Duodenal mucosa (tissue), 2 donors: ENCODE data around the gene LTBP4.
"Not testable (repeated sequence)": the region's sequence is repeated elsewhere in the genome, so short reads cannot be mapped to it uniquely, and the experiment has no call there.

Experiments
- H3K27ac ChIP-seq: one replicate; pipeline ENCODE4 v1.7.0; 2013; ENCODE audit warnings: low read depth, low read length
- H3K27me3 ChIP-seq, 2 donors: one replicate each; pipeline ENCODE4 v1.7.0; 2013; ENCODE audit warnings: low read length in 2 of 2, control low read depth in 1 of 2; ENCODE audit not compliant: insufficient read depth in 2 of 2, control insufficient read depth in 1 of 2
- H3K36me3 ChIP-seq, 2 donors: one replicate each; pipeline ENCODE4 v1.7.0; 2013; ENCODE audit warnings: low read length in 2 of 2, control low read depth in 1 of 2; ENCODE audit not compliant: insufficient read depth in 2 of 2, control insufficient read depth in 1 of 2
- H3K4me1 ChIP-seq, 2 donors: one replicate each; pipeline ENCODE4 v1.7.0; 2013; ENCODE audit warnings: low read length in 2 of 2, control low read depth in 1 of 2; ENCODE audit not compliant: insufficient read depth in 2 of 2, control insufficient read depth in 1 of 2
- H3K4me3 ChIP-seq, 2 donors: one replicate each; pipeline ENCODE4 v1.7.0; 2013; ENCODE audit warnings: low read length in 2 of 2, low read depth in 1 of 2
- H3K9ac ChIP-seq, 2 donors: one replicate each; pipeline ENCODE4 v1.7.0; 2013; ENCODE audit warnings: low read length in 2 of 2, low read depth in 1 of 2
- H3K9me3 ChIP-seq, 2 donors: one replicate each; pipeline ENCODE4 v1.7.0; 2013; ENCODE audit warnings: low read length in 2 of 2, control low read depth in 1 of 2; ENCODE audit not compliant: control insufficient read depth in 1 of 2

The LTBP4 gene

GRCh38 chr19:40601134-40601974 is at the start of gene LTBP4:
TSS of gene LTBP4 (plus strand) at chr19:40601369. CDS start at chr19:40601388, 19 bp downstream.
- Histone ChIP-seq H3K27ac (peak within 1 kb of the TSS; percentile 22), H3K9ac (peak within 1 kb of the TSS; percentile 71 to 79), H3K27me3 (peaks cover 29 to 31% of the 10 kb centered on the region in 2 donors)

GRCh38 chr19:40552848-40553247 is 48.3 kb upstream of the LTBP4 start:
- no peaks in the 10 kb centered on the region for H3K4me1 ChIP-seq
- H3K27me3 ChIP-seq = peaks cover 18 to 35% of the 10 kb centered on the region in 2 donors

More at GRCh38 chr19:40601134-40601974, at the start of gene LTBP4:
- Histone ChIP-seq H3K9me3 (no peaks in the 10 kb centered on the region), H3K4me1 (peaks cover 51 to 53% of the 10 kb centered on the region in 2 donors), H3K4me3 (peak within 1 kb of the TSS; percentile 67 to 70), H3K36me3 (no peaks in the 10 kb centered on the region)

GRCh38 chr19:40553885-40554857 is 47.0 kb upstream of the LTBP4 start:
- H3K9me3 ChIP-seq = no peaks in the 10 kb centered on the region
- H3K27me3 ChIP-seq = peaks cover 14 to 30% of the 10 kb centered on the region in 2 donors
- H3K4me1 ChIP-seq = no peaks in the 10 kb centered on the region
- H3K9ac ChIP-seq = no peak overlapping the region
- H3K4me3 ChIP-seq = no peak overlapping the region
- no peak overlapping the region for H3K27ac ChIP-seq
- H3K36me3 ChIP-seq = no peaks in the 10 kb centered on the region

More at GRCh38 chr19:40552848-40553247, 48.3 kb upstream of the LTBP4 start:
- no peak overlapping the region for H3K27ac ChIP-seq
- H3K9me3 ChIP-seq = no peaks in the 10 kb centered on the region
- H3K9ac ChIP-seq = no peak overlapping the region
- no peak overlapping the region for H3K4me3 ChIP-seq
- H3K36me3 ChIP-seq = no peaks in the 10 kb centered on the region

- H3K4me3 ChIP-seq = no peak overlapping the region
- H3K9ac ChIP-seq = no peak overlapping the region
- H3K4me1 ChIP-seq = no peaks in the 10 kb centered on the region
- H3K9me3 ChIP-seq = no peaks in the 10 kb centered on the region
- peaks cover 22 to 38% of the 10 kb centered on the region in 2 donors for H3K27me3 ChIP-seq
- H3K27ac ChIP-seq = no peak overlapping the region
- H3K36me3 ChIP-seq = no peaks in the 10 kb centered on the region
Measured at GRCh38 chr19:40555978-40556689, 45.0 kb upstream of the LTBP4 start.

GRCh38 chr19:40556953-40557530 is 44.1 kb upstream of the LTBP4 start:
- peaks cover 22 to 38% of the 10 kb centered on the region in 2 donors for H3K27me3 ChIP-seq
- no peaks in the 10 kb centered on the region for H3K36me3 ChIP-seq
- no peak overlapping the region for H3K4me3 ChIP-seq
- no peaks in the 10 kb centered on the region for H3K4me1 ChIP-seq
- H3K9me3 ChIP-seq = no peaks in the 10 kb centered on the region
- no peak overlapping the region for H3K27ac ChIP-seq
- no peak overlapping the region for H3K9ac ChIP-seq

- H3K4me3 ChIP-seq = no peak overlapping the region
- H3K4me1 ChIP-seq = no peaks in the 10 kb centered on the region
- no peaks in the 10 kb centered on the region for H3K36me3 ChIP-seq
- no peaks in the 10 kb centered on the region for H3K9me3 ChIP-seq
- peaks cover 14 to 29% of the 10 kb centered on the region in 2 donors for H3K27me3 ChIP-seq
- no peak overlapping the region for H3K27ac ChIP-seq
- no peak overlapping the region for H3K9ac ChIP-seq
Measured at GRCh38 chr19:40559394-40559793, 41.8 kb upstream of the LTBP4 start.

- no peak overlapping the region for H3K9ac ChIP-seq
- no peak overlapping the region for H3K4me3 ChIP-seq
- no peaks in the 10 kb centered on the region for H3K36me3 ChIP-seq
- H3K4me1 ChIP-seq = no peaks in the 10 kb centered on the region
- H3K9me3 ChIP-seq = no peaks in the 10 kb centered on the region
- H3K27me3 ChIP-seq = peaks cover 8 to 23% of the 10 kb centered on the region in 2 donors
- no peak overlapping the region for H3K27ac ChIP-seq
Measured at GRCh38 chr19:40560092-40560507, 41.1 kb upstream of the LTBP4 start.

- H3K27me3 ChIP-seq = peaks cover 22 to 25% of the 10 kb centered on the region in 2 donors
- no peak overlapping the region for H3K9ac ChIP-seq
- H3K27ac ChIP-seq = no peak overlapping the region
- no peaks in the 10 kb centered on the region for H3K36me3 ChIP-seq
- no peaks in the 10 kb centered on the region for H3K9me3 ChIP-seq
- no peak overlapping the region for H3K4me3 ChIP-seq
- no peaks in the 10 kb centered on the region for H3K4me1 ChIP-seq
Measured at GRCh38 chr19:40561947-40562346, 39.2 kb upstream of the LTBP4 start.

GRCh38 chr19:40564535-40564934 is 36.6 kb upstream of the LTBP4 start:
- peaks cover 37 to 40% of the 10 kb centered on the region in 2 donors for H3K27me3 ChIP-seq
- not testable (repeated sequence) for H3K9me3 ChIP-seq, H3K4me1 ChIP-seq, H3K9ac ChIP-seq, H3K4me3 ChIP-seq, H3K27ac ChIP-seq, H3K36me3 ChIP-seq
